NCI-H2029 treated with DMSO at 0.1 percent for 48 hours (cell line): Measurements from ENCODE around the gene DENND5A.
"Not testable (repeated sequence)": the region's sequence is repeated elsewhere in the genome, so short reads cannot be mapped to it uniquely, and the experiment has no call there.

Experiments
- DNase-seq: peaks from one replicate; lab custom pipeline; 2025; lab: John Stamatoyannopoulos, UW

The DENND5A gene

DNA sequence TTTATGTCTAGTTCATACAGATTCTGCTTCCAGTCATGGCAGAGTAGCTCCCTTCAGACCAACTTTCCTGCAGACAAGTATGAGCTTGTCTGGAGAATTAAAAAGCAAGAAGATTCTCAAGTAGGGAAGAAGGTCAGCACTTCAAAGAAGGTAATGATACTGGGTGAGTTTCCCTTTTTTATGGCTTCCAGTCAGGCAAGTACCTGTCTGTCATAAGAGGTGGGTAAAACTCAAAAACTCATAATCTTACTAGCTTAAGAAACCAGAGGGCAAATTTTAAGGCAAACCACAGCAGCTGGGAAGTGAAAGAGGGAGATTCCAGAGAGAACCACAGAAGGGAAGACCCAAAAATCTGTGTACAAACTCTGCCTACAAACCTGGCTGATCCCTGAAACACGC, 54.2 kb downstream of the DENND5A start:
- DNase-seq, result no peak

GRCh38 chr11:9210224-9210921, 54.8 kb downstream of the DENND5A start:
- DNase-seq, result no peak

- not testable (repeated sequence) for DNase-seq
Observed at GRCh38 chr11:9209604-9210003, 55.5 kb downstream of the DENND5A start.

DNA sequence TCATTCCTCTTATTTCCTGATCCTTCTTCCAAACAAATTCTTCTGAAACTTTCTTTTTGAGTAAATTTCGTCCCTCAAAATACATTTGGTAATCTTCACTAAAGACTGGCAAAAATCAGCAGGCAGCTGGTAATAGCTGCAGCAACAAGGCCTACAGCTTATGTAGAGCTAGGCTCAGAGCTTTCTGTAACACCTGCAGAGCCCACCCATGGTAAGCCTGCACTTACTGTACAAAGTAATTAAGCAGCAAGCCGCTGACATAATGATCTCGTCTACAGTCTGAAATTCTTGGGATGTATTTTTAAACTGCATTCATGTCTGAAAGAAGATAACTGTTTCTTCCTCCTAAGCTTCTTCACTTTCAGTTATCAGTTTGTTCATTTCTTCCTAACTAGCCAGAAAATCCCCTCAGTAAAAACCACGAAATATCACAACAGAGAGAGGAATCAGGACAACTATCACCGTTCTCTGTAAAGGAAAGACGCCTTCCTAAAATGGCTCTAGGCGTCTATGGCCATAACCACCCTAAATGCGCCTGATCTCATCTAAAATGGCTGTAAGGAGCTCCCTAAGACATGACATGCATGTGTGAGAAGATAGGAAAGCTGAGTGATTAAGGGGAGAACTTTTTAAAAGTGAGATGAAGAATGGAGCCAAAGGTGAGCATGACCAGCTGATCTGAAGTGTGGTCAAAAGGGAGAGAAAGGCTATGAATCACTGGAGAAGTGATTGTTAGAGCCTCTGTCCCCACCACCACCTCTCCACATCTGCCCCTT, 56.2 kb downstream of the DENND5A start:
- no peak for DNase-seq

GRCh38 chr11:9207229-9207628, 57.9 kb downstream of the DENND5A start:
- DNase-seq, result no peak

GRCh38 chr11:9206496-9206895, 58.7 kb downstream of the DENND5A start:
- no peak for DNase-seq

DNA sequence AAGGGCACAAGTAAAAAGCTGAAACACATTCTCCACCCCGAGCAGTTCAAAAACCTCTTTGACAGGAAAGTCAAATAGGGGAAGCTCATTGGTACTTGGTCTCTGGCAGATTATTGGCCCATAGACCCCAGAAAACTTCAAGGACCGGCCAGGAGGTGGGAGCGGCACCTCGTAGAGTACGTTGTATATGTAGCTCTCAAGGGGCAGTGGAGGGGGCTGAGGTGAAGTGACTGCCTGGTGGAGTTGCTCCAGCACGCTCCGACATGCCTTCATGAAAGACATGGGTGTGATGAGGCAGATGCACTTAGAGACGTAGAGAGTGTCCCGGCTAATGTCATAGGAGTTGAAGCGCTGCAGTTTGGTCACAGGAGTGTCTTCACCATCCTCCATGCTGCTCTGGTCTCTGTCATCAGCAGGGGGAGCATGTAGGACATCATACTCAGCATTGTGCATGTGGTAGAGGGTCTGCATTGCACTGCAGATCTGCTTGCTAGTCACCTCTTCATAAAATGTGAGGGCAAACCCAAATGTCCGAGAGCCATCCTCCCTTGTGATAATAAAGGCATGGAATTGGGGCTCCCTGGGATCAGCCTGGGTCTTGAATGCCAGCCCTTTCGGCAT, 61.3 kb downstream of the DENND5A start:
- no peak for DNase-seq

DNA sequence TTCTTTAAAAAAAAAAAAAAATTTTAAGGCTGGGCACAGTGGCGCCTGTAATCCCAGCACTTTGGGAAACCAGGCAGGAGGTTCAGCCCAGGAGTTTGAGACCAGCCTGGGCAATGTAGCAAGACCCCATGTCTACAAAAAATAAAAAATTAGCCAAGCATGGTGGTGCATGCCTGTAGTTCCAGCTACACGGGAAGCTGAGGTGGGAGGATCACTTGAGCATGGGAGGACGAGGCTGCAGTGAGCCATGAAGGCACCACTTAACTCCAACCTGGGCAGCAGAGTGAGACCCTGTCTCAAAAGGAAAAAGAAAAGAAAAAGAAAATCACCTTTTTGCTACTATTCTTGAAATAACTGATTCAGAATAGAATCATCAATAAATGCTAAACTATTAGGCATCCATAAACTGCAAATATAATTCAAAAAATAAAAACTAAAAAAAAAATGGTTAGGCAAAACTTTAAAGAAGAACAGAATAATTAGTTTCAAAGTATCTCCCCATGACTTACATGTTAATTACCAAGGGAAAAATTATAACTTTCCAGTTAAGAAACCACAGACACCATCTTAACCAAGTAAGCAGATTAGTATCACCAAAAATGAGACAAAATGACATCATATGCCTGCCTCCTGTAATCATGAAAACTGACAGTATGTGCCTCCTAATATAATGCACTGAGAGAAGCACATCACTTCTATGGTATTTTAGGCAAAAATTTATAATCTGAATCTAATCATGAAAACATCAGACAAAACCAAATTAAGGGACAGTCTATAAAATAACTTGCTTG, 63.6 kb downstream of the DENND5A start:
- no peak for DNase-seq

DNA sequence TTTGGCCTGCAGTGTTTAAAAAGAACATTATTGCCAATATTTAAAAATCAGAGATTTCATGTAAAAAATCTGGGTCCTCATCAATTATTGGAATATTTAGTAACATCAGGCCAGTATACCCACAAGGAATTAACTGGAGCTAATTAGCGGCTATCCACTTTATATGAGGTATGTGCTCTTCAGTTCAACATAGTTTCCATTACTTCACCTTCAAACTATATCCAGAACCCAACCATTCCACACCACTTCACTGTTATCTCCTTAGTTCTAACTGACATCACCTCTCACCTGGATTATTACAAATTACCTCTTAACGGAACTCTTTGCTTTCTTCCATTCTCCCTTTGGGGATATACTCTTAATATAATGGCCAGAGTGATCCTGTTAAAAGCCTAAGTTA, 64.7 kb downstream of the DENND5A start:
- DNase-seq, result no peak

DNA sequence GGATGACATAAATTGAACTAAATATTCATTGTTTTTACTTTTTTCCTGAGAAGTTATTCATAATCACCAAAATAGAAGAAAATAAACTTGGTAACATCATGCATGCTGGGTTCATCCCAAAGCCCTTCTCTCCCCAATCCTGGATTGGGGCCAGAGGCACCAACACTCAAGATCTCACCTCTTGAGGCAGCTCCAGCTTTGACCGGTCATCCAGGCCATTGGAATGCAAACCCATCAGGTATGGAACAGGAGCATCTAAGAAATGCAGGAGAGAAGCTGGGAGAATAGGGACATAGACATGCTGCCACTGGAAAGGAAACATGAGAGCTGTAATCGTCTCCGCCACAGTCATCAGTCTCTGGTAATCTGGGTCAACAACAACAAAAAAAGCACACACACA, 71.8 kb downstream of the DENND5A start:
- no peak for DNase-seq

- no peak for DNase-seq
Observed at GRCh38 chr11:9192561-9192960, 72.6 kb downstream of the DENND5A start.

- DNase-seq, result not testable (repeated sequence)
Observed at GRCh38 chr11:9190326-9191016, 74.7 kb downstream of the DENND5A start.

- DNase-seq, result not testable (repeated sequence)
Observed at GRCh38 chr11:9188860-9189259, 76.3 kb downstream of the DENND5A start.

DNA sequence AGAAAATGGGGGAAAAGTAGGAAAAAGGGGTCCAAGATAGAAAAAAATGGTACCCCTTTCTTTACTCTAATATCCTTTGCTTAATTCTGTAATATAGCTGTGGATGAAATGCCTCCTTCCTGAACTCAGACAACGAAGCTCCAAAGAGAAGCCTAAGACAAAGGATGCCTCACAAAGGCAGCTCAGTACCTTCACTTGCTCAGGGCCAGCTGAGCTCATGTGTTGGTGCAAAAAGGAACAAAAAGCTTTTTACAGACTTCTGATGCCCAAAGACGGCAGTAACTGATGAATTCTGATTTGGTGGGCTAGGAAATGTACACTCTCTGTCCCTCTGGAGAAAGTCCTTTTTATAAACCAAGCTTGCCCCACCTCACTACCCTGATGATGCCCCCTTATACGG, 77.5 kb downstream of the DENND5A start:
- DNase-seq, result no peak

DNA sequence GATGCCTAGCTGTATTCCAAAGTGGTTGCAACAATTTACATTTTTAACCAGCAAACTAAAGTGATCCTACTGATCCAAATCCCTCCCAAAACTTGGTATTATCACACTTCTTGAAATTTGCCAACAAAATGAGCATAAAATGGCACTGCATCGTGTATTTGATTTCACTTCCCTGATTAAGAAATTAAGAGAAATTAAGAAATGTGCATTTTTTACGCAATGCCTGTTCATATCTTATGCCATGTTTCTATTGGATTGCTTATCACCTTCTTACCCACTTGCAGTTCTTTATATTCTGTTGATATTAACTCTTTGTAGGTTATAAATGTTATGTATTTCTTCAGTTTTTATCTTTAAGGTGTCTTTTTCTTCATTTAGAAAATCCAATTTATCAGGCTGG, 80.6 kb downstream of the DENND5A start:
- DNase-seq, result no peak

GRCh38 chr11:9182180-9182871, 82.8 kb downstream of the DENND5A start:
- no peak for DNase-seq

- no peak for DNase-seq
Observed at GRCh38 chr11:9180784-9181183, 84.4 kb downstream of the DENND5A start.

DNA sequence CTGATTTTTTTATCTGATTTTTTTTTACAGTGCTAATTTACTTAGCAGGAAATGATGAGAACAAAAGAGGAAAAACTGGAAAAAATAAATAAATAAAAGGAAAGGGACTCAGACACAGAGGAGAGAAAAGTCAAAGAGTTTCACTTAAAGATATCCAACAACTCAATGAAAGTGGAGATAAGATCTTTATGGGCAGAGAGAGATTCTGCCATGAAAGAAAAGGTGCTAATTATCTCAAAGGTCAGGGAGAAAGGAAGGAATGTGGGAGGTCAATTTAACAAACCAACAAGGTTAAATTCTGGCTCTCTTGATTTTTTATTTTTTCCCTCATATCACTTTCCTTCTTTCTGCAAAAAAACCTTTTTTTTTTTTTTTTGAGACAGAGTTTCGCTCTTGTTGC, 86.0 kb downstream of the DENND5A start:
- no peak for DNase-seq

DNA sequence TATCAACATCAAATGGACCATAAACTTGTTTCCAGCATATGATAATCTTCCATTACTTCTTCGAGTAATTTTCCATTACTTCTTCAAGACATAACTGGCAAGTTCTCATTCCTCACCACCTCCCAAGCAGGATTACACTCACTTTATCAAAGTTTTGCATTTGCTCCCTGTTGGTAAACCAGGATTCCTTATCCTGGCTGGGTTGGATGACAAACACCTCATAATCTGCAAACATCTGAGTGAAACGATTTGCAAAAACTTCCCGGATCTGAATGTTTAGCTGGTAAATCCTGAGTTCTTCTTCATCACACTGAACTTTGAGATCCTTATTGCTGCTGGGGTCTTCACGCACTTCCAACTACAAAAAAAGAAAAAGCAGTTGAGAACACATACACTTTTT, 86.4 kb downstream of the DENND5A start:
- no peak for DNase-seq

DNA sequence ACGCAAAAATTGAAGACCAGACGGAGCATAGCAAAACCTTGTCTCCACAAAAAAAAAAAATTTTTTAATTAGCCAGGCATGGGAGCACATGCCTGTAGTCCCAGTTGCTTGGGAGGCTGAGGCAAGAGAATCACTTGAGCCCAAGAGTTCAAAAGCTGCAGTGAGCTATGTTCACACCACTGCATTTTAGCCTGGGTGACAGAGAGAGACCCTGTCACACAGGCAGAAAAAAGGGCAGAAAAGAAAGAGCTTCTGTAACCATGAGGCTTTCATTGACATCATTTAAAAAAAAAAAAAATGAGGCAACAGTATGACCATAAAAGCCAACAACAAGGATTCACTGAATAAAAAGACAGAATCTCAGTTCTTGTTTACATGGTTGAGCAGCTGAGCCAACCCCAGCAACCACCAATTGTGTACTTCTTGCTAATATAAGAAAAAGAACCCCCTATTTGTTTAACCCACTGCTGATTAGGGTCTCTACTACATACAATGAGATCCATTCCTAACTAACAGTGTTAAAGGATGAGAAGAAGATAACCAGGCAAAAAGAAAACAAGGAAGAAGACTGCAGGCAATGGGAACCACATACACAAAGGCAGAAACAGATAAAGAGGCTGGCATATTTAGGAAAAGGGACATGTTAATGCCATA, 87.6 kb downstream of the DENND5A start:
- no peak for DNase-seq

- DNase-seq, result no peak
Observed at GRCh38 chr11:9176550-9176949, 88.6 kb downstream of the DENND5A start.
